Inflammatory macrophage (primary cell): ENCODE data around the gene DNAJC24.
A peak's percentile ranks its signal among the peaks of the same experiment; 100 is the strongest.
"Not testable (repeated sequence)": the region's sequence is repeated elsewhere in the genome, so short reads cannot be mapped to it uniquely, and the experiment has no call there.

Source experiments
- DNase-seq, 2 donors: peaks; one replicate each; pipeline ENCODE4 v3.0.0-alpha.2; 2020 to 2022
- total RNA-seq, 18 experiments: gene quantifications; one replicate each; lab custom pipeline; 2026; ENCODE audit warnings: mixed read lengths in 6 of 18, inconsistent platforms in 2 of 18; lab: John Stamatoyannopoulos, UW

Gene DNAJC24, protein sequence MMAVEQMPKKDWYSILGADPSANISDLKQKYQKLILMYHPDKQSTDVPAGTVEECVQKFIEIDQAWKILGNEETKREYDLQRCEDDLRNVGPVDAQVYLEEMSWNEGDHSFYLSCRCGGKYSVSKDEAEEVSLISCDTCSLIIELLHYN
- total RNA-seq: 7.6 to 29.8 (median 16.6) reads per million in 18 experiments

DNA sequence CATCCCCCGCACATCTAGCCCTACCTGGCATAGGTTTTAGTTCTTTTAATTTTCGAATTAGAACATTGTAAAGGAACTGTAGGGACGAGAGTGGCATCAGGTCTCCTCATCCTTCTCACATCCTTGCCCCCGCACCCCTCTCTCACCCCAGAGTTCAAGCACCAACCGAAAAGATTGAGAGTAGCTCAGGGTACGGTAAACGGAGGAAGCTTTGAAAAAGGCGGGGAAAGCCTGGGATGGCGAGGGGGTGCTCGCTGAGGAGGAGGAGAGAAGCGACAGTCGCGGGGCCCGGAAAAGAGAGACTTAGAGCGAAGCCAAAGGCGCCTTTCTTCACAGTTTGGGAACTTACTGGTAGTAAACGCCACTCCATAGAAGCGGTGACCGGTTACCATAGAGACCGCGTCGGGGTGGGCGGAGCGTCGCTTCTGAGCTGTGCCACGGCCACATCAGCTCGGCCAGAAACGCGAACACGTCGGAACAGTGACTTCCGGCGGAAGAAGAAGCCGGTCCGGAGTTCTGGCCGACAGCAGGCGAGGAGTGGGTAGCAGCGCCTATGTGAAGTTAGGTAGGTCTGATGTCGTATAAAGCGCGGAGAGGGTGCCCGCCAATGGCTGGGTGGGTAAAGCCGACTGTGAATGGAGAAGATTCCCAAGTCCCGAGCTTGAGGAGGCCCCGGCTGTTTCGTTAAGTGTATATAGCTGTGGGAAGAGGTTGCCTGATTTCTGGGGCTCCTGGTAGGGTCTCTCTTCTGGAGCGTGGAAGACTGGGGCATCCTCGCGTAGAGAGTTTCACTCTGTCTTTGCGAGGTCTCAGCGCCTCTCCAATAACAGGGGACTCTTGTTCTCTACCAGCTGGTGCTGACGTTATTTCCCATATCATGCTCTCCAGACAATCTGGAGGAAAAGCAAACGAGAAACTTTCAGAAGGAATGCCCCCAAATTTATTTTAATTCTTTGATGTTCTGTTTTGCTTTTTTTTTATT is at the start of gene DNAJC24, which contains the start of gene DCDC1:
Gene DNAJC24 (plus strand): TSS at position 513 of the 982 bp plus-strand sequence. CDS start 889 bp downstream, outside the sequence.
Gene DCDC1 (minus strand): TSS at position 392 of the 982 bp plus-strand sequence. CDS start 41,459 bp downstream, outside the sequence.
- DNase-seq: peak; percentile 97 to 99

DNA sequence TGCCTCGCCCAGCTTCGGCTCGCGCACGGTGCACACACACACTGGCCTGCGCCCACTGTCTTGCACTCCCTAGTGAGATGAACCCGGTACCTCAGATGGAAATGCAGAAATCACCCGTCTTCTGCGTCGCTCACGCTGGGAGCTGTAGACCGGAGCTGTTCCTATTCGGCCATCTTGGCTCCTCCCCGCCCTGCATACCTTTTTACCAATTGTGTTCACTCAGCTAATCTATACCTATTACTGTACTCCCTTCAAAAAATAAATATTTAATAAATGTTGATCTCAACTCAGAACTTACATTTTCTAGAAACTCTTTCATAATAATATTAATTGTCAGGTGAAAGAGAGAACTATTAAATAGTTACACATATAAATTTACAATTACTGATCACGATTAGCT is 48.2 kb upstream of the DNAJC24 start:
- DNase-seq: not testable (repeated sequence)

DNA sequence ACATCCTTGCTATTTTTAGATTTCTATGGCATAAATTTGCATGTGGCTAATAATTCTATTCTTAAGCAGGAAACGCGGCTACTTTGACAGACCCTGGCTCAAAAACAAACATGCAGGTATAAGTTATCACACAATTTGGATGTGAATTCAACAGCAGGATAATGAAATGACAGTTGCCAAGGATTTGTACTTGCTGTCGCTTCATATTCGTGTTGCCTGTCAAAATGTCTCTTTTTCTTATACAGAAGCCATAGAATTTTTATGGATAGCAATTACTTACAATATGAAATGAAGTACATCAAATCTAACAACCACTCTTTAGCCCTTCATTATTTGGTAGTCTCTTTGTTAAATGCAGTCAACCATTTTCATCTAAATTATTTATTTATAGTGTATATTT is 46.5 kb upstream of the DNAJC24 start:
- no peak for DNase-seq

DNA sequence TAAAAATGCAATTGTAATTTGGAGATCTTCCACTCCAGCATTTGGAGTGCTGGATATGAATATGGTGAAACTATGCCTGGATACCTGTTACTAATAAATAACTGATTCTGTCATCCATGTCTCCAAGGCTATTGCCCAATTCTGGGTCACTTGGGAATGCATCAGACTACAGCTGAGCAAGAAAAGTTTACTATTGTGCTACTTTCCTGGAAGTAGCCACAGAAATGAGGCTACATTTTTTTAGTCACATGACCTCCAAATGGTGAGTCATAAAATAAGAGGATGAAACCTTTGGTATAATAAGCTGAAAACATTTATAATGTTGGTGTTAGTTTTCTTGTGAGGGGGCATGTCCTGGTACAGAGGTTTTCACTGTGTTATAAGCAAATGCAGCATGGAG is 44.5 kb upstream of the DNAJC24 start:
- no peak for DNase-seq

DNA sequence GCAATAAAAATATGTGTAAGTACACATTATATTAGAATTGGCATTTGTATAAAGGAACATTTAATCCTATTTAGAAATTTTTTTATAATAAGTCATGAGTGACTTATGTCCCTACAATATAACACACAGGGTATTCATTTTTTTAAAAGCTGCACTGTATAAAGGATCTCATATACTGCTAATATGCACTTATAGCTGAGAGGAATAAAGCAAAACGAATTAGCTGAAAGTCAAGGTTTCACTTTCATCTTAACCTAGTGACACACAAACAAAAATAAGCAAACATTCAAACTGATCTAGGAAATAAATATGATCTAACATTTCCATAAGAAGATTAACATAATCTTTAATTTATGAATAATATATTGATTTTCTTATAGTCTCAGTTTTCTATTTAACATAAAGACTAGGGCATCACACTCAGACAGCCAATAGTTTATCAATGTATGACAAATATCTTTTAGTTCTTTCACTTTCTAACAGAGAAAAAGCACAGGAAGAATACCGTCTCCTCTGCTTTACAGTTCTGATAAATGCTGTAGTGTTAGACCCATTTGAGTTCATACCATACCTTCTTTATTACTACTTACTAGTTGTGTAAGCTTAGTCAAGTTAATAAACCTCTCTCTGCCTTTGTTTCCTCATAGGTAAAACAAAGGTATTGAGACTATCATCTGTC is 43.1 kb upstream of the DNAJC24 start:
- DNase-seq: no peak

DNA sequence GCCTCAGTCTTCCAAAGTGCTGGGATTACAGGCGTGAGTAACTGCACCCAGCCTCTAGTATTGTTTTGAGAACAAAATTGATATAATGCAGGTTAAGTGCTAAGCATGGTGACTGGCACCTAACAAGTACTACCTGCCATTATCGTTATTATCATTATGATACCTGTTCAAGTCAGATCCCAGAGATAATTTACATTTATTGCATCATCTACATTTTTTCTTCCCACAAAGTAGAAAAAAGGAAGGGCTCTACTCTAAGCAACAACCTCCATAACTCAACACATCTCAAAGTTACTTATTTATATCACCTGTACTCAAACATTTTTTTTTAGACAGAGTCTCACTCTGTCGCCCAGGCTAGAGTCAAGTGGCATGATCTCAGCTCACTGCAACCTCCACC is 42.2 kb upstream of the DNAJC24 start:
- no peak for DNase-seq

DNA sequence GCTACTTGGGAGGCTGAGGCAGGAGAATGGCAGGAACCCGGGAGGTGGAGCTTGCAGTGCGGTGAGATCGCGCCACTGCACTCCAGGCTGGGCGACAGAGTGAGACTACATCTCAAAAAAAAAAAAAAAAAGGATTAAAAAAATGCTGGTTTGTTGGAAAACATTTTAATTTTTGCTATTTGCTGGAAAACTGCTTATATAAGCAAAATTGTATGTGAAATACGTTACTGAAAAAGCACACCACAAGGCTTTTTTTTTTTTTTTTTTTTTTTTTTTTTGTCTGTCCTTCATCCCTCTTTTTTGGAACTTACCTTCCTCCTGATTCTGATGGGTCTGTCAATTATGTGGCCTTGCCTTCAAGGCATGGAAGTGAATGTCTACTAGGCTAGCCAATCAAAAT is 41.0 kb upstream of the DNAJC24 start:
- DNase-seq: no peak

DNA sequence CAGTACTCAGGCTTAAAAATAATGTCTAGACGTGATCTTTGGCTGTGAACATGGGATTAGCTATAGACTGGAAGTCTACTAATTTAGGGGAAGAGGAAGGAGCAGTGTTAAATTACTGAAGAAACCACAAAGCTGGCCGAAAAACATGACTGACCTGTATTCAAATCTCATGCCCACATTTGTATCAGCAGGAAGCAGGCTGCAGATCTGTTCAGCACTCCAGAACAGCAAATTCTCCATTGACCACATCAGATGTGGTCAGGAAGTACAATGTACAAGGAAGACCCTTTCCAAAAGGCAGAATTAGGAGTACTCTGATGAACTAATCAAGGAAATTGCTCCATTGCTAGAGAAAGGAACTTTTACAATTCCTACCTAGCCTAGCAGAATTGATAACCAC is 31.9 kb upstream of the DNAJC24 start:
- no peak for DNase-seq

DNA sequence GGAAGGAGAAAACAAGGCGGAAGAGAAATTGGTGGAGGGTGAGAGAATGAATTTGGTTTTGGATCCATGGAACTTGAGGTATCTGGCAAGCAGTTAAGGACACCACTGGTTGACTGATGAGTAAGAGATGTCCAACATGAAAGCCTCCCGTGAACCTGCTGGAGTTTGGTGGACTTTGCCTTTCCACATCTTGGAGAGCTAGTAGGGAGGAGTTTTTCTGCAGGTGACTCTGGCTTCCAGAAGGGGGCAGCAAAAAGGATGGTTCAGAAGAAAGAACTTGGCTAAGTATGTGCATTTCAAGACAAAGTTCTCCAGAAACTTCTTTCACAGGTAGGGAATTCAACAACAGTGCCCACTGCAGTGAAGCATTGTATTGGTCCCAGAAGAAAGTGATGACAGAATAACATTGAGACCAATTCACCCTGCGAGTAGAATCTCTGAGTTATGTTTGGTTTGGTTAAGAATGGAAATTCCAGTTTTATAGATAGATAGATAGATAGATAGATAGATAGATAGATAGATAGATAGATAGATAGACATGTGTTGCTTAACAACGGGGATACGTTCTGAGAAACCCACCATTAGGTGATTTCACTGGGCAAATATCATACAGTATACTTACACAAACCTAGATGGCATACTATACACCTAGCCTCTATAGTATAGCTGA is 28.6 kb upstream of the DNAJC24 start:
- peak; percentile 10 to 24 for DNase-seq

DNA sequence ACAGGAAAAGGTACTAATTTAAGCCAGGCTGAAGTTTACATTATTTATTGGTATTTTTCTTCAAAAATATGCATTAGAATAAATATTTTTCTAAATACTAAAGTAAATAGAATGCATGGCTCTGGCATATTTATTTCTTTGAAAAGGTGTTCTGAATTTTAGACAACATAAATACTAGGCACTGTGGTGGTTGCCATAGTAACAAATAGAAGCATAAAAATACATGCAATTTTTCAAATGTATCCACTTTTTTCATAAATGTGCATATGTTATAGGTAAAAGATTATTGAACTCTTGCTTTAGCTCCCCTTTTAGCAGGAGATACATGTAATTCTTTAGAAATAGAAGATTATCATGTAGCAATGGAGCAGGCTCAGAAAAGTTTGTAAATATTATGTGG is 18.5 kb upstream of the DNAJC24 start:
- DNase-seq: no peak

DNA sequence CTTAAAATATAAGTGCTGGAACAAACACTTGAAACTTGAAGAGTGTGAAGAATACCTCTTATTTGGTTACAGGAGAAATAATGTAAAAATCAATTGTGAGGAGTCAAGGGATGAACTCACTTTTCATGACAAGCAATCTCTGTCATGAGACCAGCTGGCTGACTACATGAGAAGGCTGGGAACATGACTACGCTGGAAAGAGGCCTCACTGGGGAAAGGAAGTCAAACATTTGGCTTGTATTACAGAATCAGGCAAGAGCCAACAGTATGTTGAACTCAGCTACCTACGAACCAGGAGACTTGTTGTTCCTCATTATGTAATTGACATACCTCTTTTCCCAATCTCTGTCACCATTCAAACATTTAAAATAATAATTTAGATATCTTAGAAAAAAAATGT is 14.5 kb upstream of the DNAJC24 start:
- no peak for DNase-seq

DNA sequence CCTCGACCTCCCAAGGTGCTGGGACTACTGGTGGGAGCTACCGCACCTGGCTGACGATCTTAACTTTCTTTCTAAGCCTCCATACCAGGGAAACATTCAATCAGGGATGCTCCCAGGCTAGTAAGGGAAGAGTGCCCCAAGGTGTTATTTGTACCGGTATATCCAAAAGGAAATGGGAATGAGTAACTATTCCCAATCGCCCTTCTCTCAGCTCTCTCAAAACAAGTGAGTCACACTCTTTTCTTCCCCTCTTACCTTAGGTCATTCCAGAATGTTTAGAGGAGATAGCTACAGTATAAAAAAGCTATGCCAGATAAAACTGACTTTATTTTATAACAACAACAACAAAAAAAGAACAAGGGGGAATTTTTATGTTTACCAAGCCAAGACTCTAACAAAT is 13.8 kb upstream of the DNAJC24 start:
- DNase-seq: no peak

DNA sequence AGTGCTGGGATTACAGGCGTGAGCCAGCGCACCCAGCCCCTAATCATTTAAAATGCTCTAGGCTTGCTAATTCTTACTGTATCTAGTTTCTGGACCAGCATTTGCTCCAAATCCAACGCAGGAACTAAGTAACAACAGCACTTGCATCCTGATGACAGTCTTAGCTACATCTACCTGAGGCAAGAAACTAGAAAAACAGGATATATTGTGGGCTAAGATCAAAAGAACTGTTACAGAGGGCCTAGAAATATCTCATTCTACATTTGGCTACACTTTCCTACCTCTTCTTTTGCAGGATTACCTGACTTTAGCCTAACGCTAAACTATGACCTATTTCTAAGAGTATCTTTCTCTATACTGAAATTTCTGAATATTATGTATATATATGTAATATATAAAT is 7.9 kb upstream of the DNAJC24 start:
- DNase-seq: no peak

DNA sequence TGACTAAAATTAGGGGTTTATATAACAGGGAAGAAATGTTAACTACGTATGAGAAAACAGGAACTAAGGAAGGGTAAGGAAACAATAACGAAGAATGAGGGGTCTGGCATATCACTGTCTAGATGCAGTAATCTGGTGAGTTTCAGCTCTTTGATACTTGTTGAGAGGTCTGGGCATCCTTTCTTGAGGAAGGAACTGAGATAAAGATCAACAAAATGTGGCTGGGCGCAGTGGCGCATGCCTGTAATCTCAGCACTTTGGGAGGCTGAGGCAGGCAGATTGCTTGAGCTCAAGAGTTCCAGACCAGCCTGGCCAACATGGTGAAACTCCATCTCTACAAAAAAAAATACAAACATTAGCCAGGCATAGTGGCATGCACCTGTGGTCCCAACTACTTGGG is 2.9 kb upstream of the DNAJC24 start:
- DNase-seq: no peak

DNA sequence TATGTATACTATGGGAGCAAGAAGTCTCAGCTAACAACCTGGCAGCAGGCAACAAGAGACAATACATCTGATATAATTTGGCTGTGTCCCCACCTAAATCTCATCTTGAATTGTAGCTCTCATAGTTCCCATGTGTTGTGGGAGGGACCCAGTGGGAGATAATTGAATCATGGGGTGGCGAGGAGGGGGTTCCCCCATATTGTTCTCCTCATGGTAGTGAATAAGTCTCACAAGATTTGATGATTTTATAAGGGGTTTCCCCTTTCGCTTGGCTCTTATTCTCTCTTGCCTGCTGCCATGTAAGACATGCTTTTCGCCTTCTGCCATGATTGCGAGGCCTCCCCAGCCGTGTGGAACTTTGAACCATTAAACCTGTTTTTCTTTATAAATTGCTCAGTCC is 6.2 kb downstream of the DNAJC24 start:
- DNase-seq: no peak

DNA sequence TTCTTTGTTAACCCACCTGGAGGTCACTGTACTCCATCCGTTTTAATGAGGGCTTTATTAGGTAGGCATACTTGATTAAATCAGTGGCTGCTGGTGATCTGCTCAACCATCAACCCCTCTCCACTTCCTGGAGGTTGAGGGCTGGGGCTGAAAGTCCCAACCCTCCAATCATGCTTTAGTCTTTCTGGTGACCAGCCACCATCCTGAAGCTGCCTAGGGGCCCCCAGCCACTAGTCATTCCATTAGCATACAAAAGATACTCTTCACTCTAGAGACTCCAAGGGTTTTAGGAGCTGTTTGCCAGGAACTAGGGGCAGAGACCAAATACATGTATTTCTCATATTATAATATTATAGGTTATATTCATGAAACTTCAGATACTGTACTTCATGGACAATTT is 13.5 kb downstream of the DNAJC24 start:
- DNase-seq: no peak

DNA sequence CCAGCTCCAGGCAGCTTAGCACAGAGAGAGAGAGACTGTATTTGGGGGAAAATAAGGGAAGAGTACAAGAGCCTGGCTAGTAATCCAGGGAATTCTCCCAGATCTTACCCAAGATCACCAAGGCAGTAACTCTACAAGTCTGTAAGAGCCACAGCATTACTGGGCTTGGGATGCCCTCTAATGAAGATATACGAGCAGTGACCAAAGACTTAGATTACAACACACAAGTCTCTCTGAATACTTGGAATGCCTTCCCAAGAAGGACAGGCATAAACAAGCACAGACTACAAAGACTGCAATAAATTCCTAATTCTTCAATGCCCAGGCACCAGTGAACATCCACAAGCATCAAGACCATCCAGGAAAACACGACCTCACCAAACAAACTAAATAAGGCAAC is 17.7 kb downstream of the DNAJC24 start:
- no peak for DNase-seq

DNA sequence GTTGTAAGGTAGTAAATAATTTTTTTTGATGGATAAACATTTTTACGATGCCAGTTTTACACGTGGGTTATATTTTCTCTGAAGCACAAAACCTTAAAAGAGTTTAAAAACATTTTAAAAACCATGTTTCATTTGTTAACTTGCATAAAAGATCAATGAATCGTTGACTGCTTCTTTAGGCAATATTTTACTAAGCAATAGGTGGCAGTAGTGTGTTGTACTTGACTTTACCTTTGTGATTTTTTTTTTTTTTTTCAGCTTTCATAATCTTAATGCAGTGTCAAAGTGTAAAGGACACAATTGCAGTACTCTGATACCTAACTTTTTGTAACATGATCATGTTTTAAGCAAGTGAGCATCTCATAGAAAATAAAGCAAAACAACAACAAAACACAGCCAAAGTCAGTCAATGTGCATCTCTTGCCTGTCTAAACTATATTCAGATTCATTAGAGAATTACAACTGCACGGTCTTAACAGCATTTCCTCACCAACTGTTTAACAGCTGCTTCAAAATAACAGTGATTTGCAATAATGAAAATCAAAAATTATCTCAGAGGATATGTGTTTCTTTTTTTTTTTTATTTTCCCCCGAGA is 27.7 kb downstream of the DNAJC24 start:
- peak in 1 of 2 donors; percentile 20 for DNase-seq

DNA sequence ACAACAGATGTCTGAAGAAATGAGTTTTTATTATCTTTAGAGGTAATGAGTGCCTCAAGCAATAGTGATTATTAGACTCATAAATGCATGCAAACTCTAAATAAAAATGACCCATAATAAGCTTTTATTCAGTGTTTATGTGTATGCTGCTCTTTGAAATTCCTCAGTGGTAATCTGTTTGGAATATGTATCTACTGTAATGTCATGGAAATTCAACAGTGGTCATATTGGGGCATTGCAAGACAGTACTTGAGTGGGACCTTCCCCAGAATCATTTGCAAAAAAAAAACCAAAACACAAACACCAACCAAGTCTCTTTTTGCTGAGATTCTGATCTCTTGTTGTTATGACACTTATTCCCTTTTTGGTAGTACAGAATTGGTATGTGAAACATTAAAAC is 35.0 kb downstream of the DNAJC24 start:
- no peak for DNase-seq

DNA sequence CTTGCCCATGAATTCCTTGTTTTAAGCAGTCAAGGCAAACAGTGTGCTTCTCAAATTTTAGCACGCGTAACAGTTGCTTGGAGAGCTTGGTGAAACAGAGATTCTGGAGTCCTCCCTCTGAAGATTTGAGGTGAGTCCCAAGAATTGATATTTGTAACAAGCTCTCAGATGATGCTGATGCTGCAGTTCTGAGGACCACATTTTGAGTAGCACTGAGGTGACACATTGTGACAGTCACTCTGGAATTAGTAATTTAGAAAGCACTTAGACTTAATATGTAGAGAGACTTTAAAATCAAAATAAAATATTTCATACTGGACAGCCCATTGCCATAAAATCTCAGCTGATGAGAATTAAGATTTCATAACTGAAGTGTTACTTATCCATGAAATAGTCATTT is 38.5 kb downstream of the DNAJC24 start:
- no peak for DNase-seq

DNA sequence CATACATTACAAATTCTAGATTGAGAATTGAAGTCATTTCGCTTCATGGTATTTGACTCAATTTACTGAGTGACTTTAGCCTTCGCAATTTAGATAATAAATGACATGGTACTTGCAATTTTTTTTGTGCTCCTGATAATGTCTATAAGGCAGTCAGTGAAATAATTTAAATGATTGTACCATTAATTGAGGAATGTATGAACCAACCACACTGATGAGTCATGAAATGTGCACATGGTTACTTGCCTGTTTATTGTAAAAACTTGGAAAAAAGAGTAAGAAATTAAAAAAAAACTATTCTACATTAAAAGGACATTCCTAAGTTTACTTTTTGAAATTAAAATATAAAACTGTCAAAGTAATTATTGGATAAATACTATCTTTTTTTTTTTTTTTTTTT is 43.3 kb downstream of the DNAJC24 start:
- DNase-seq: no peak

DNA sequence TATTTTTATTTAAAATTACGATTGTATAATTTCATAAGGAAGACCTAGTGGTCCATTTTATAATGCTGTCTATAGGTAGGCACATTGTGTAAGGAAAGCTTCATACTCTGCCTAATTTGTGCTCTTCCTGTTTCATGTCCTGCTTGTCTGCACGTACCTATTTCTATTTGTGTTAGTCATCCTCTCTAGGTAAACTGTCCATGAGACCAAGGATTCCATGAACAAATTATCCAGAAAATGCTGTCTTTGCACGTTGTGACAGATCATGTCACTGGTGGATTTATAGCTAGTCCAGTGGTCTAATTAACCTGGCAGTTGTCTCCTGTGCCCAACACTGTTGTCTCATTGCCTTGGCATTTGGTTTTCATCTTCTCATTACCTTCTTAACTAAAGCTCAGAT is 44.7 kb downstream of the DNAJC24 start:
- no peak for DNase-seq
